Inflammatory macrophage treated with lipopolysaccharide for 1 hour (primary cell): Measurements from ENCODE around the gene RSAD1.
"Not testable (repeated sequence)": the region's sequence is repeated elsewhere in the genome, so short reads cannot be mapped to it uniquely, and the experiment has no call there.

ENCODE experiments used
- DNase-seq, 2 donors: peaks; one replicate each; pipeline ENCODE4 v3.0.0-alpha.2; 2020 to 2022

Gene RSAD1

DNA sequence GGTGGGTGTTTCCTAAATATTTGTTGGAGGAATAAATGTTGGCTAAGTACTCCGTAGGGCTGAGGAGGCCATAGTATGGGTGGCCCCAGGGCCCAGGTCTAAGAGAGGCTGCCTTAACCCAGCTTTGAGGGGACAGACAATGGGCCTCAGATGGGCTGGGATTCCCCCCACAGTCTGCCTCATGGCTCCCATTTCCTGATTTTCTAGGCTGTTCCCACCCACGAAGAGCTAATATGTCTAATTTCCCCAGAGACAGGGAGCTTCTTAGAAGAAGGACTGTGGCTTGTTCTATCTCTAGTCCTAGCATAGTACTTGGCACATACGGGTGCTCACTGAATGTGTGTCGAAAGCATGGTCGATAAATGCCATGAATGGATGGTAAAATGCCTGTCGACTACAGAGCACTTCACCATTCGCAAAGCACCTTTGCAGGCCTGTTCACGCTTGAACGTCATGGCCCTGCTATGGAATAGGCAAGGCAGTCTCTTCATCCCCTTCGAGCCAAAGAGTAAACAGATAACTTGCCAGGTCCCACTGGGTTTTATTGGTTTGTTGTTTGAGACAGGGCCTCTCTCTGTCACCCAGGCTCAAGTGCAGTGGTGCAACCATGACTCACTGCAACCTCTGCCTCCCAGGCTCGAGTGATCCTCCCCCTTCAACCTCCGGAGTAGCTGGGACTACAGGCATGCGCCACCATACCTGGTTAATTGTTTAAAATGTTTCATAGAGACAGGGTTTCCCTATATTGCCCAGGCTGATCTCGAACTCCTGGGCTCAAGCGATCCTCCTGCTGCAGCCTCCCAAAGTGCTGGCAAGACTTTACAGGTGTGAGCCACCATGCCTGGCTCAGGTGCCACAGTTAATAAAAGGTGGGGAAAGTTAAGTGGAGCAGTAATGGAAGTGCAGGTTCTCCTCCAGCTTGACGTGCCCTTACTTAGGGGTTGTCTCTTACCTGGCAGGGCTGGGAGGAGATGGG lies 19.7 kb upstream of the RSAD1 start:
- peak; percentile 49 to 71 for DNase-seq

DNA sequence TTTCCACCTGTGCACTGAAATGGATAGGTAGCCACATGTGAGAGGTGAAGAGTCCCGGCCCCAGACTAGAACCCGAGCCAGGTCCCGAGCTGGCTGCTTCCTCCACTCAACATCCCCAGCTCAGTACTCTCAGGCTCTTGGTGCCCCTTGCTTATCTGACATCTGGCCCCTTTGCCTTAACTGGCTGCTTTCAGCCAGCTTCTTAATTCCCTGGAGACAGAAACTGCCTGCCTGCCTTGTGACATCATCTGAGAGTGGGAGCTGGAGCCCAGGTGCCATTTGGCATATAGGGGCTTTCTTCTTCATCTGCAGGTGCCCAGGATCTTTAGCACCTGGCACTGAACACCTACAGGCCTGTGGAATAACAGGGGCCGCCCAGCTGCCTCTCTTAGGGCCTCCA lies 18.9 kb upstream of the RSAD1 start:
- DNase-seq, result no peak

DNA sequence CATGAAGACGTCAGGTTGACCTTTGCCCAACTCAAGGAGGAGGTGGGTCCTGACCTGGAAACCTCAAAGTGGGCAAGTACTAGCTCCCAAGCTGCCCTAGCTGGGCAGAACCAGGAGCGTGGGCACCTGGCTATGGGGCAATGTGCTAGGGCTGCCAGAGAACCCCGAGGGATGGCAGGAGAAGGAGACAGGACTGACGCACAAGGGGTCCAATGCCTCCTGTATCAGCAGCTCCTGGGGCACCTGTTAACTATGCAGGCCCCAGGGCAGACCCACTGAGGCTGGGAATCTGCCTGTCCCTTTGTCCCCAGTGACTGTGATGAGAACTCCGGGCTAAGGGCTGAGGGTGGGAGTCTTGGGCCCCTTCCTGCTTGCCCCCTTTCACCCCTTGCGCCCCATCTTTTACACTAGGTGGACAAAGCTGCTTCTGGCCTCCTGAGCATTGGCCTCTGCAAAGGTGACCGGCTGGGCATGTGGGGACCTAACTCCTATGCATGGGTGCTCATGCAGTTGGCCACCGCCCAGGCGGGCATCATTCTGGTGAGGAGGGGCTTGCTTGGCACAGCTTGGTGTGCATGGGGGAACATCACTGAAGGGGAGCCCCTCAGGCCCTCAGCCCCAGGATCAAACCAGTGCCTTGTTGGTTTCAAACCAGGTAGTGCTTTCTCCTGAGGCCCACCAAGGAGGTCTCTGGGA lies 17.7 kb upstream of the RSAD1 start:
- DNase-seq, result no peak

DNA sequence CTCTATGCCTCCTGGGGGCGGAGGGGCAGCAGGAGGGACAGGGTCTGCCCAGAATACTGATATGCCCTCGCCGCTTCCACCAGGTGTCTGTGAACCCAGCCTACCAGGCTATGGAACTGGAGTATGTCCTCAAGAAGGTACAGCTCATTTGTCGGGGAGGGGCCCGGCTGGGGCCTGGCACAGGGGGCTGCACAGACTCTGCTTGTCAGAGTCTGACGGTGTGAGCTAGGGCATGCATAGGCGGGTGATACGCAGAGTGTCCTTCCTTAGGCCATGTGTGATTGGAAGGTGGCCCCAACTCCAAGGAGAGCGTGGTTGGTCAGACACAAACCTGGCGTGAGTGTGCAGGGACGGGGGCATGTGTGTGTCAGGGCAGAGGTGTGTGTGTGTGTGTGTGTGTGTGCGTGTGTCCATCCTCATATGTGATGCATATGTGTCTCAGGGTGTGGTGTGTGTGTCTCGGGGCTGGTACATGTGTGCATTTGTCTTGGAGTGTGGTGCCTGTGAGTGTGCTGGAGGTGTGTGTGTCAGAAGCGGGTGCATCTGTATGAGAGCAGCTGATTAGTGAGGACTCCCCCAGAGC lies 17.0 kb upstream of the RSAD1 start:
- no peak for DNase-seq

DNA sequence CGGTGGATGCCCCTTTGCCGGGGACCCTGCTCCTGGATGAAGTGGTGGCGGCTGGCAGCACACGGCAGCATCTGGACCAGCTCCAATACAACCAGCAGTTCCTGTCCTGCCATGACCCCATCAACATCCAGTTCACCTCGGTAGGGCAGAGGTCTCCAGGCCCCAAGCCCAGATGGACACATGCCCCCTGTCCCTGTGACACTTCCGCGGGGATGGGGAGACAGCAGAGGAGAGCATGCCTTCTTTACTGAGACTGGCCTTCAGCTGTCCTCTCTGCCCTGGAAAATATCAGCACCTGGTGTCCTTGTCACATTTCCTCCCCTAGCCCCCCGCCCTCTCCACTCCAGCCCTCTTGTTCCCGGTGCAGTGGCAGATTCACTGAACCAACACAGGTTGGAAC lies 16.2 kb upstream of the RSAD1 start:
- no peak for DNase-seq

DNA sequence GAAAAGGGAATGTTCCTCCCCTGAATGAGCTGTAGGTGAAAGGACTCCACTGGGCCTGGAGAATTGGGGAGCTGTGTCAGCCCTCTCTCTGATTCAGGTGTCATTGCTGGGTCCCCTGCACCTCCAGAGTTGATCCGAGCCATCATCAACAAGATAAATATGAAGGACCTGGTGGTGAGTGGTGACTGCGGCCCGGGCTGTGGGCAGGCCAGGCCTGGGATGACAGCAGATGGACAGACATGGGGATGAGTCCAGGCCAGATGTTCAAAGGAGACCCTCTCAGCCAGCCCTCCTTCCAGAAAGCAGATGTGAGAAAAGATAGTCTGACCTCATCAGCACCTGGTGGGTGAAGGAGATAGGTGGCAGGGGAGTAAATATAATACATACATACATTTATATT lies 14.5 kb upstream of the RSAD1 start:
- DNase-seq, result no peak

DNA sequence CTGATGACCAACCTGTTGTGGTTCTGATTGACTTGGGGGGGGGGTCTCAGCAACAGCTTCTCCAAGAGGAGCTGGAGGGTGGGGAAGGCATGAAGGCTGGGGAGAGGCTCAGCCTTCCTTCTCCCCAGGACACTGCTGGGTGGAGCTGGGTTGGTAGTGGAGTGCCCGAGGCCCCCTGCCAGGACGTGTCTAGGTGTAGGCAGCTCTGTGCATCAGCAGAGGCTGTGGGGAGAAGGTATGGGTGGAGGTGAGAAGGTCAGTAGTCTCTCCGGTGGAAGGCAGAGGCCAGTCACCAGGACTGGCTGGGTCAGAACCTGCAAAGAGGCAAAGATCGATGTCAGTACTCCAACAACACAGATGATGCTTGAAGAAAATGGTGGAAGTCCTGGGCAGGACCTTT lies 13.9 kb upstream of the RSAD1 start:
- DNase-seq, result no peak

DNA sequence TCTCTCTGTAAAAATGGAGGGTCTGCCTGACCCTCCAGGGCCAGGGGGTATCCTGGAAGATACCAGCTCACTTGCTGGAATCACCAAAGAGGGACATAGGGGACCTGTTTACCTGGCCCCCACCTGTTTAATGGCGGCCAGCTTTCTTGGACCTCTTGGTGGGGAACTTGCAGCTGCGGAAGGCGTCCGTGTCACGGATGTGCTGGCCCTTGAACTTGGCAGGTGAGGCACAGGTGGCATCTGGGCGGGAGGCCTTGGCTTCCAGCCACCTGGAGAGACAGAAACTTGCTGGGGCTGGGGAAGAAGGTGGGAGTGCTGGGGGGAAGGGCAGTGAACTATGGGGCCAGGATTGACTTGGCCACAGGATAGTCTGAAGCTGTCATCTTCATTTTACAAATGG lies 13.5 kb upstream of the RSAD1 start:
- DNase-seq, result no peak

DNA sequence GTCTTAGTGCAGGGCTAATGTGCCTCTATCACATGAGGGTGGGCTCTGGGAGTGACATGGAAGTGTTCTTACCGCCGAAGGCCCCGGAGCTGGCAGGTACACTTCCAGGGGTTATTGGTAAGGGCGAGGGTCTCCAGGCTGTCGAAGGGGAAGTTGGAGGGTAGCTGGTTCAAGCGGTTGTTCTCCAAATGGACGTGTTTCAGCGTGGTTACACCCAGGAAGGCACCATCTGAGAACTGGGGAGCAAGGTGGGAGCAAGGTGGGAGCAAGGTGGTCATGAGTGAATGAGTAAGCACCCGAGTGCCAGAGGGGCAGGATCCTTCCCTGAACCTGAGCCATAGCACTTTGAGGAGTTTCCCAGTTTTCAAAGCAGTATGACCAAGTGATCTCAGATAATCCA lies 13.0 kb upstream of the RSAD1 start:
- no peak for DNase-seq

DNA sequence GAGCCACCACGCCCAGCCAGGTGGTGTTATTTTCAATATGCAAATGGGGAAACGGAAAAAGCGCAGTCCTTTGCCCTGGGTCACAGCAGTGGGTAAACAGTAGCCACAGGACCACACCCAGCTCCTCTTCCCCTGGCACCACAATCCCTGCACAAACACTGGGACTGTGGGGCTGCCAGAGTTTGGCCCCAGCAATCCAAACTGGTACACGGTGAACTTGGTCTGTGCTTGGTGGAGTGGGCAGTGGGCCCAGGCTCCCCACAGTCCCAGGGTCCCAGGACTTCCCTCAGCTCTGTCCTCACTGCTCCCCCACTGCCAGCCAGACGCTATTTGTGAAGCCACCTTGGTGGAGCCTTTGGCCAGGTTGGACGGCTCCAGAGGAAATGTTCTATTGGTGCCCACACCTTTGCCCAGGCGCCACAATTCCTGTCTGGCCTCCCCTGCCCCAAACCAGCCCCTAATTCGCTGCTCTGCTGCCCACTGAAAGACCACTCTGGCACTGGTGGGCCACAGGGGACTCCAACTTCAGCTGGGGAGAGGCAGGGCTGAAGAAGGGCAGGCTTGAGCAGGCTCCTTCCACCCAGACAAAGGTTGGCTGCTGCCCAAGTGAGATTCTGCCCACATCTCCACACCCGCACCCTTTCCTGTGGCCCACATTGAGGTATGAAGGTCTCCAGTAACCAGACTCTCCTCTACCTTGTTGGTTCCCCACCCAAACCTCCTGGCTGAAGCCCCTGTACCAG lies 12.1 kb upstream of the RSAD1 start:
- DNase-seq, result no peak

DNA sequence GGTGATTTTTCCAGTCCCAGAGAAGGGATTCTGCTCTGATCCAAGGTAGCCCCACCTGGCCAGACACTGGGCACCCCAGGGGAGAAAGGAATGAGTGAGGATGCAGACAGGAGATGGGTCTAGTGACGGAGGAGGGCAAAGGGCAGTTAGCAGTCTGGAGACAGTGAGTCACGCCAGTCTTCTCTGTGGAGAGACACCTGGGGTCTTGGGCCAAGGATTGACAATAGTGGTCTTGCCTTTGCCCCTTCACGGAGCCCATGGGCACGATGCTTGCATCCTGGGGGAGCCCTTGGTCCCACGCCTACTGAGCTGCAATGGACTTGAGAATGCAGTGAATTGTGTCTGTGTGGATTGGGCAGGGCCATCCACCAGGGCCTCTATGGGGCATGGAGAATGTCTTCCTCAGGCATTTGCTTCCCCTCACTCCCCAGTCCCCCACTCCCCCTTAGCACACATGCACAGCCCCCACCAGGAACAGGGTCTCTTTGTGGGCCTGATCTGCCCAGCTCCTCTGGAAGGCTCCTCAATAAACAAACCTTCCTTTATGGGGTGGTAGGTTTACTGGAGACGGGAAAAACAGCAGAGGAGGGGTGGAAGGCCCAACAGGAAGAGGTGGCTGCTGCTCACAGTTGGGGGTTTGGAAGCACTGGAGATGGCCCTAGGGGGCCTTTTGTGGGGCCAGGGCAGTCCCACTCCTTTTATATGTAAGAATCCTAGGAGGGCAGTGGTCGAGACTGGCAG lies 11.4 kb upstream of the RSAD1 start:
- DNase-seq, result no peak

DNA sequence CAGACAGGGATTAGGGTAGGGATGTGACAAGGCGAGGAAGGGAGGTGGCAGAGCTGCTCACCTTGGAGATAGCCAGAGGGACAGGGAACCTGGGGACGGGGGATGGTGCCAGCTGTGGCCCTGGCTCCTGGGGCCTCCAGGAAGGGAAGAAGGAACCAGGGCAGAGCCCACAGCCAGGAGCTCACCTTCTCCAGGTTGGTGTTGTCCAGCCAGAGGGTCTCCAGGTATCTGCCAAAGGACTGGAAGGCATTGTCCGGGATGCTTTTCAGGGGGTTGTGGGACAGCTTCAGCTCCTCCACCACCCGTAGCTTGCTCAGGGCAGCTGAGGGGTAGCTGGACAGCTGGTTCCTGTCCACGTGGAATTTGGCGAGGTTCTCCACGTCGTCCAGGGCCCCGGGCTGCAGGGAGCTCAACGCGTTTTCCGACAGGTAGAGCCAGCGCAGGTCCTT lies 10.8 kb upstream of the RSAD1 start:
- DNase-seq, result no peak

DNA sequence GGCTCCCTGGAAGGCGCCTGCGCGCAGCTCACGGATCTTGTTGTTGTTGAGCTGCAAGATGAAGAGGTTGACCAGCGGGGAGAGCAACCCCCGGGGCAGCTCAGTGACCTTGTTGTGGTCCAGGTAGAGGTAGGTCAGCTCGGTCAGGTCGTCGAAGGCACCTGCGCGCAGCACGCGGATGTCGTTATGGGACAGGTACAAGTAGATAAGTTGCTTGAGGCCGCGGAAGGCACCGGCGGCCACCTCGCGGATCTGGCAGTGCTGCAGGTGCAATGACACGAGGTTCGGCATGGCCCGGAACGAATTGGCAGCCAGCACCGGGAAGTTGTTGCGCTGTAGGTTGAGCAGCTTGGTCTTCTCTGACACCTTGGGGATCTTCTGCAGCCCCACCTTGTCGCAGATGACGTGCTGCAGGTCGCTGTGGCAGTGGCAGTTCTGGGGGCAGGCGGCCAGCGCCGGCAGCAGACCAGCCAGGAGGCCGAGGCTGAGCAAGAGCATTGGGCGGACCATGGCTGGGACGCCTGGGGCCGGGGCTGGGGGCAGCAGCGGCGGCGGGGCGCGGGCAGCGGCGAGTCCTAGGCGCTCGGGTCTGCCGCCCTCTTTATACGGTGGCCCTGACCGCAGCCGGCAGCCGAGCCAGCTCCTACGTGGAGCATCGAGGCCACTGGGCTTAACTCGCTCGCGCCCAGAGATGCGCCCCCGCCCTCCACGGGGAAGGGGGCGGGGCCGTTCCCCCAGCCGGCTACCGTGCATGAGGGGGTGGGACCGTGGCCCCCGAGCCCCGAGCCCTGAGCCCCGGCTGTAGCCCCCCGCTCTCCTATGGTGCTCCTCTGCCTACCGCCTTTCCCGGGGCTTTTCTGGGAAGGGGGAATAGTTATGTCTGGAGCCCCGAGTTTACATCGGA lies 10.1 kb upstream of the RSAD1 start, which contains the start of gene CHAD:
TSS of gene CHAD (minus strand) at position 577 of the 904 bp plus-strand sequence. CDS start at position 510, 67 bp downstream.
- no peak for DNase-seq

DNA sequence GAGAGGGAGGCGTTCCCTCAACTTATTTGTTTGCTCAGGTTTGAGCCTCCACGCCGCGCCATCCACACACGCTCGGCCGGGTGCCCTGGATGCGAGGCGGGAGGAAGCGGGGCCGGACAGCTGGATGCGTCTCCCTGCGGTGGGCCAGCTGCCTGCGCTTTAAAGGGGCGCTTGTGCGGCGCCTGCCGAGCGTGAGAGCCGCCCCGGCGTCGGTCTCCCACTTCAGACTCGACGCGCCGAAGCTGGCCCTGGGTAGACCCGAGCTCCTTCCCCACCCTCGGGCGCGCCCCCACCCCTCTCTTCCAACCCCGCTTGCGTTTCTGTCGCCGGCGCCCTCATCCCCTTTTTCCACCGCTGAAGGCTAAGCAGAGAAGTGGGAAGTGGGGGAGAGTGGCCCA lies 9.5 kb upstream of the RSAD1 start:
- no peak for DNase-seq

DNA sequence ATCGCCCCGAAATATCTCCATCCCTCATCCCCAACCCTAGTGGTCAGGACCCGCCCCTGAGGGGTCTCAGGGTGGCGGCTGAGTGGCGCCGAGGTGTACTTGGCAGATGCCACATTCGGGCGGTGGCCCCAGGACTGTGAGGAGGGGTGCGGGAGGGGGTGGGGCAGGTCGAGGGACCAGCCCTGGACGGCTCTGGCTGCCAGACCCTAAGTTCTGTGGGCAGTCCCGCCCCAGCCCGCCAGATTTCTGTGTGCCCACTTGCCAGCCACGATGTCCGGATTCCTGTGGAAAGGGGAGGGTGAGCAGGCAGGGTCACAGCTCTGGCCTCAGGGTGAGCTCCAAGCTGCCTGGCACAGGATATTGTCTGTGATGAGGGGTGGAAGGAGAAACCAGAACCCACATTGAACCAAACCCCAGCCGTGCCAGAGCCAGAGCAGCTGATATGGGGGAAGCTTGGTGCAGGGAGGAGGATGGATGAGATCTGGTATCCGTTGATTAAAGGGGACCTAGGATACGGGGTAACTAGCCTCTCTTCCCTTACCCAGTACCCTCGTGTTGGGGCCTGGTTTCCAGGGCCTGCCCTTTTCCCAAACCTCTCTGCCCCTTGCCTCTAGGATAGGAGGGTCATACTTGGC lies 8.9 kb upstream of the RSAD1 start:
- DNase-seq, result no peak

DNA sequence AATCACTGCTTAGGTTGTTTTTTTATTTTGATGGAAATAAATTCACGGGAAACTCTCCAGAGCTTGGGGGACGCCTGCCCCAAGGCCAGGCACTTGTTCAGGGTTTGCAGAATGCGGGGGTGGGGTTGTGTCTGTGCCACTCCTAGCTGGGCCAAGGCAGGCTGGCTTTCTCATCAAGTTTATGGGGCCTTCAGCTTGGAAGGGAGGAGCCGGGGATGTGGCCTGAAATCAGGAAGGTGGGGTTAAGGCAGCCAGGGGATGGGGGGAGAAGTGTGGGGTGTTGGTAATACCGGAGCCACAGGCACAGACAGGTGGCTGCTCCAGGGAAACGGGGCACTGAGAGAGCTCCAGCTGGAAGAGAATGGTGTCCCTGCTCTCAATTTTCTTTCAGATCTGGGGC lies 8.2 kb upstream of the RSAD1 start:
- no peak for DNase-seq

DNA sequence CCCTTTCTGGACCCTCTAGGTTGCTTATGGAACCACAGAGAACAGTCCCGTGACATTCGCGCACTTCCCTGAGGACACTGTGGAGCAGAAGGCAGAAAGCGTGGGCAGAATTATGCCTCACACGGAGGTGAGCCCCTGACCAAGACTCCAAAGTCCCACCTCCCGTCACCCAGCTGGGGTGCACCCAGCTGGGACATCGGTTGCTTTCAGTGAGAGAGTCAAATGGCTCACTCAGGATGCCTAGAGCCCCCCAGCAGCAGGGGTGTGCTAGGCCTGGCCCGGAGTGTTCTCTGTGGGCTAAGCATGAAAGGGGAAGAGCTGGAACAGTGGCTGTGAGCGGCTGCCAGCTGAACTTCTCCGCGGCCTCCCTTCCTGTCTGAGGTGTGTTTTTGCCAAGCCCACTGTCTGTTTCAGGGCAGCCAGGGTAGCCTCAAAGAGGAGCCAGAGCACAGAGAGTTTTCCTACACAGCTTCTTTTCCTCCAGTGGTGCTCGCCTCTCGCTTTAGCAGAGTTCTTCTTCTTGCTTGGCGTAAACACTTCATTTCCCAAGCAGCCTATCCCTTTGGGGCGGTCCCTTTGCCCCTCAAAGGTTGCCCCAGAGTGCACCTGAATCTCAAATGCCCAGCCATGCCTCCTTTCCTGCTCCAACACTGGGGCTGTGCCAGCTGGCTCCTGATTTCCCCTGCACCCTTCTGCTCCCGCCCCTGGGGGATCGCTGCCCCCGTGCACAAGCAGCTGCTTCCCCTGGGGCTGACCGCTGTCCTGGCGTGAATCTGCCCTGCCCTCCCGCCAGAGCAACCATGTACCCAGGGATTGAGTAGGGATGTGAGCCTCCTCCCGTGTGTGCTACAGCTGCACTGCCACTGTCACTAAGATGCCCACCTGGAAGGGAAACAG lies 7.4 kb upstream of the RSAD1 start:
- DNase-seq, result no peak

DNA sequence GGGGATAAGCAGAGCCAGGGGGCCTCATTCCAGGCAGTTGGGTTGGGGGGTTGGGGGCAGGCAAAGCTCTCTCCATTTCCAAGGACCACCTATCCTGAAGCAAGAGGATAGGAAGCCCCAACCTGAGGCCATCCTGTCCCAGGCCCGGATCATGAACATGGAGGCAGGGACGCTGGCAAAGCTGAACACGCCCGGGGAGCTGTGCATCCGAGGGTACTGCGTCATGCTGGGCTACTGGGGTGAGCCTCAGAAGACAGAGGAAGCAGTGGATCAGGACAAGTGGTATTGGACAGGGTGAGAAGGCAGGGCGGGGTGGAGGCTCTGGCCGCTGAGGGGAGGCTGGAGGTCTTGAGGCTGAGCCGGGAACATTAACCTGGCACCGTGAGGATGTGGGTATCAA lies 6.4 kb upstream of the RSAD1 start:
- DNase-seq, result no peak

DNA sequence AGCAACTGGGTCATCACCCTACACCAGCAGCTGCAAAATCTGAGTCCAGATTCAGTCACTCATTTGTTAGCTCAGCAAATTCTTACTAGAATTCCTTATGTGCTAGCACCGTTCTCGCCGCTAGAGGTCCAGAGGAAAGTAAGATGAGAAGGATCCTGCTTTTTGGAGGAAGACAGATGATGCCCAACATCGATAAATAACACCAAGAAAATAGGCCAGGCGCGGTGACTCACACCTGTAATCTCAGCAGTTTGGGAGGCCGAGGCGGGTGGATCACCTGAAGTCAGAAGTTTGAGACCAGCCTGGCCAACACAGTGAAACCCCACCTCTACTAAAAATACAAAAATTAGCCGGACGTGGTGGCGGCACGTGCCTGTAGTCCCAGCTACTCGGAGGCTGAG lies 5.9 kb upstream of the RSAD1 start:
- not testable (repeated sequence) for DNase-seq

DNA sequence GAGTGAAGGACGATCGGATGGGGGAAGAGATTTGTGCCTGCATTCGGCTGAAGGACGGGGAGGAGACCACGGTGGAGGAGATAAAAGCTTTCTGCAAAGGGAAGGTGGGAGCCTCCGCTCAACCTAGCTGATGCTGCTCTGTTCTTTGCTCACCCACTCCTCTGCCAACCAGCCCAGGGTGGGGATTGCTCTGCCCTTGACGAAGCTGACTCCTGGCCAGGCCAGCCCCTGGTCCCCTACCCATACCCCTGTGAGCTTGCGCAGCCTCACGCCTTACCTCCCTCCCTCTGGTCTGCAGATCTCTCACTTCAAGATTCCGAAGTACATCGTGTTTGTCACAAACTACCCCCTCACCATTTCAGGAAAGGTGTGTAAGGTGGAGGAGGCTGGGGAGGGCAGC lies 4.8 kb upstream of the RSAD1 start:
- DNase-seq, result no peak
